H9 (cell line): Measurements from ENCODE around the gene PEX19. TPM values are rescaled to one million over a fixed set of nuclear protein-coding genes. Genes with fewer than 3 reads are reported as not detected.

Experiments used
- DNase-seq: peaks from one replicate; pipeline ENCODE4 v3.0.0-alpha.2; 2017
- H2AFZ ChIP-seq: one replicate; pipeline ENCODE4 v1.6.1; 2013; ENCODE audit warnings: mild to moderate bottlenecking, low read length, control low read depth, moderate library complexity
- H2AK5ac ChIP-seq: 2 replicates; pipeline ENCODE4 v1.6.1; 2013; ENCODE audit warnings: low read length, control low read depth, mixed read lengths; ENCODE audit not compliant: insufficient read length
- H2BK120ac ChIP-seq: one replicate; pipeline ENCODE4 v1.6.1; 2013; ENCODE audit warnings: low read depth, mild to moderate bottlenecking, low read length, control low read depth, inconsistent platforms; ENCODE audit not compliant: poor library complexity, severe bottlenecking
- H2BK12ac ChIP-seq: 2 replicates; pipeline ENCODE4 v1.6.1; 2013; ENCODE audit warnings: low read length, control low read depth, mixed read lengths, low read depth; ENCODE audit not compliant: insufficient read length
- H2BK15ac ChIP-seq: 2 replicates; pipeline ENCODE4 v1.6.1; 2013; ENCODE audit warnings: low read depth, low read length, control low read depth
- H2BK20ac ChIP-seq: one replicate; pipeline ENCODE4 v1.6.1; 2013; ENCODE audit warnings: low read depth, mild to moderate bottlenecking, low read length, control low read depth, inconsistent platforms; ENCODE audit not compliant: poor library complexity, severe bottlenecking
- H2BK5ac ChIP-seq: 2 replicates; pipeline ENCODE4 v1.6.1; 2013; ENCODE audit warnings: low read length, control low read depth, mixed read lengths; ENCODE audit not compliant: insufficient read length
- H3K14ac ChIP-seq: 2 replicates; pipeline ENCODE4 v1.6.1; 2013; ENCODE audit warnings: low read length, control low read depth; ENCODE audit not compliant: insufficient read depth
- H3K18ac ChIP-seq: 2 replicates; pipeline ENCODE4 v1.6.1; 2013; ENCODE audit warnings: low read depth, mild to moderate bottlenecking, mixed read lengths, low read length, control low read depth; ENCODE audit not compliant: insufficient read length
- H3K23ac ChIP-seq: 2 replicates; pipeline ENCODE4 v1.6.1; 2013; ENCODE audit warnings: low read length, control low read depth, mixed read lengths, low read depth; ENCODE audit not compliant: insufficient read length
- H3K23me2 ChIP-seq: 2 replicates; pipeline ENCODE4 v1.6.1; 2013; ENCODE audit warnings: low read depth, mild to moderate bottlenecking, mixed read lengths, low read length, control low read depth; ENCODE audit not compliant: insufficient read length, poor library complexity, severe bottlenecking
- H3K27ac ChIP-seq: 2 replicates; pipeline ENCODE4 v1.5.1; 2013; ENCODE audit warnings: low read length, control low read depth, mixed read lengths, low read depth; ENCODE audit not compliant: insufficient read length
- H3K27me3 ChIP-seq: 2 replicates; pipeline ENCODE4 v1.6.1; 2013; ENCODE audit warnings: low read length, control low read depth, inconsistent platforms; ENCODE audit not compliant: insufficient read depth
- H3K4ac ChIP-seq: 2 replicates; pipeline ENCODE4 v1.6.1; 2013; ENCODE audit warnings: low read depth, mild to moderate bottlenecking, control low read depth, inconsistent platforms, low read length, moderate library complexity
- H3K4me1 ChIP-seq: 2 replicates; pipeline ENCODE4 v1.6.1; 2013; ENCODE audit warnings: low read length, control low read depth, inconsistent platforms; ENCODE audit not compliant: insufficient read depth
- H3K4me2 ChIP-seq: 2 replicates; pipeline ENCODE4 v1.6.1; 2013; ENCODE audit warnings: low read length, control low read depth, mixed read lengths; ENCODE audit not compliant: insufficient read length, insufficient read depth
- H3K56ac ChIP-seq: 2 replicates; pipeline ENCODE4 v1.6.1; 2013; ENCODE audit warnings: low read depth, mild to moderate bottlenecking, mixed read lengths, low read length, control low read depth; ENCODE audit not compliant: insufficient read length
- H3K79me1 ChIP-seq: 2 replicates; pipeline ENCODE4 v1.6.1; 2013; ENCODE audit warnings: low read depth, mild to moderate bottlenecking, moderate library complexity, low read length, control low read depth, inconsistent platforms; ENCODE audit not compliant: insufficient read depth, poor library complexity, severe bottlenecking
- H3K79me2 ChIP-seq: 2 replicates; pipeline ENCODE4 v1.6.1; 2013; ENCODE audit warnings: low read length, control low read depth, inconsistent platforms; ENCODE audit not compliant: insufficient read depth
- H3K9ac ChIP-seq: 2 replicates; pipeline ENCODE4 v1.6.1; 2013; ENCODE audit warnings: low read length, control low read depth, mixed read lengths; ENCODE audit not compliant: insufficient read length; ENCODE audit errors: extremely low read depth
- H3K9me3 ChIP-seq: one replicate; pipeline ENCODE4 v1.6.1; 2013; ENCODE audit warnings: low read depth, low read length, inconsistent platforms; ENCODE audit not compliant: control insufficient read depth
- H3T11ph ChIP-seq: one replicate; pipeline ENCODE4 v1.6.1; 2013; ENCODE audit warnings: mild to moderate bottlenecking, low read length, control low read depth, inconsistent platforms
- H4K20me1 ChIP-seq: one replicate; pipeline ENCODE4 v1.6.1; 2013; ENCODE audit not compliant: control insufficient read depth, insufficient read length, insufficient read depth
- H4K5ac ChIP-seq: 2 replicates; pipeline ENCODE4 v1.6.1; 2013; ENCODE audit warnings: low read depth, mild to moderate bottlenecking, mixed read lengths, low read length, control low read depth; ENCODE audit not compliant: insufficient read length
- H4K8ac ChIP-seq: replicated peaks from 2 replicates; pipeline ENCODE4 v1.6.1; 2013; ENCODE audit warnings: low read length, control low read depth, mixed read lengths, low read depth; ENCODE audit not compliant: insufficient read length
- H4K91ac ChIP-seq: 2 replicates; pipeline ENCODE4 v1.6.1; 2013; ENCODE audit warnings: low read depth, mild to moderate bottlenecking, moderate library complexity, mixed read lengths, low read length, control low read depth; ENCODE audit not compliant: insufficient read length
- H3K27ac Mint-ChIP-seq, 3 experiments: 2 replicates in 2 of 3; 3 replicates in 1 of 3; pipeline ENCODE4 v1.8.0; 2020 to 2021; ENCODE audit warnings: mixed read lengths in 3 of 3, mild to moderate bottlenecking in 1 of 3, moderate library complexity in 1 of 3
- H3K27me3 Mint-ChIP-seq: 2 replicates; pipeline ENCODE4 v1.8.0; 2021; ENCODE audit warnings: low read depth, mild to moderate bottlenecking, moderate library complexity, mixed read lengths
- H3K36me3 Mint-ChIP-seq, 3 experiments: 2 replicates in 2 of 3; 3 replicates in 1 of 3; pipeline ENCODE4 v1.8.0; 2020 to 2021; ENCODE audit warnings: low read depth in 3 of 3, mixed read lengths in 3 of 3; ENCODE audit not compliant: insufficient read depth in 1 of 3
- H3K4me1 Mint-ChIP-seq, 2 experiments: 2 replicates each; pipeline ENCODE4 v1.8.0; 2020; ENCODE audit warnings: mixed read lengths in 2 of 2
- H3K4me3 Mint-ChIP-seq, 2 experiments: 2 replicates in 1 of 2; 3 replicates in 1 of 2; pipeline ENCODE4 v1.8.0; 2020 to 2021; ENCODE audit warnings: mild to moderate bottlenecking in 2 of 2, mixed read lengths in 2 of 2, moderate library complexity in 1 of 2
- H3K9me3 Mint-ChIP-seq, 2 experiments: 2 replicates in 1 of 2; 3 replicates in 1 of 2; pipeline ENCODE4 v1.8.0; 2020; ENCODE audit warnings: mild to moderate bottlenecking in 2 of 2, mixed read lengths in 2 of 2, moderate library complexity in 1 of 2
- WGBS: extraction: QIAGEN DNeasy Blood & Tissue Kit; methylation state at CpG from one replicate; pipeline ENCODE4 v1.1.7; 2013; ENCODE audit warnings: missing lambda C conversion rate, low lambda C conversion rate, mixed read lengths; ENCODE audit not compliant: insufficient read length; ENCODE audit errors: extremely low coverage; 5-methylcytosine and 5-hydroxymethylcytosine counted together
- total RNA-seq: library from RNA; stranded (reverse); gene quantifications from 2 replicates; pipeline ENCODE4 v1.2.1, GENCODE V29; 2021
- TF ChIP-seq, protein P1 (sequence below): fragments of 200-600 bp; sonication (generic); conservative IDR thresholded peaks from 3 replicates; pipeline ENCODE4 v1.8.0; 2021; ENCODE audit warnings: antibody characterized with exemption, mild to moderate bottlenecking

The PEX19 gene
- total RNA-seq, 1 experiment from 2014 or later, result 92.7 TPM

DNA sequence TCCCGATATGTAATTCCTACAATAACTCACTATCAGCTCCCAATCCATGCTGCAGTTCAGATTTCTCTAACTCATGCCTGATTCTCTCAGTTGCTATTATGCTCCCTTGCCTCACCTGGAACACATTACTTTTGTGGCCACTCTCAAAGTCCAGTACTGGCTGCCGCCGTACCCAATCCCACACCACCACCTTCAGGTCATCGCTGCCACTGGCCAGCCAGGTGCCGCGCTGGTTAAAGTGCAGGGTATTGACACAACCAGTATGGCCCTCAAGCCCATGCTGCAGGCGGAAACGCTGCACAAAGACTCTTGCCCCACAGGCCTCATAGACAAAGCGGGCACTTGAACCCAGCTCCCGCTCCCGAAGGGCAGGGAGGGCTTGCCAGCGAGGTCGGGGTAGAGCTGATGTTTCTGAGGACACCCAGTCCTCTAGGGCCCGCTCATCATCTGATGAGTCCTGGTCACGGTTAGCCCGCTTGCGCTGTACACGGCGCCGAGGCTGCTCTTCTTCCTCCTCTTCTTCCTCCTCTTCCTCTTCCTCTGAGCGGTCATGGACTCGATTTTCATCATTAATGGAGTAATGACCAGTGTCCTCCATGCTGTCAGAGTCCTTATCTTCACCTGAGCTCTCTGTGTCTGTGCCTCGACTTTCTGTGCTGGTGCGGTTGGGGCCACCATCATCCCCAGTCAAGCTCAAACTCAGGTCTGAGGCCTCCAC is 45.2 kb downstream of the PEX19 start:
- no peak overlapping the region for H3K4me3 Mint-ChIP-seq
- H2BK20ac ChIP-seq, result no peak overlapping the region
- no peaks in the 10 kb centered on the region for H3K27me3 Mint-ChIP-seq
- H2BK12ac ChIP-seq, result no peak overlapping the region
- H3K9me3 Mint-ChIP-seq, result no peaks in the 10 kb centered on the region; a peak in 1 of 5 replicates
- no peak overlapping the region for H2AK5ac ChIP-seq
- H2BK120ac ChIP-seq, result no peak overlapping the region
- no peak overlapping the region for H3K23ac ChIP-seq
- no peak overlapping the region for H2BK15ac ChIP-seq
- H4K20me1 ChIP-seq, result no peaks in the 10 kb centered on the region
- H3K27ac Mint-ChIP-seq, result peak overlapping the region in 1 of 3 experiments; percentile 19; a peak in 5 of 7 replicates
- H3K56ac ChIP-seq, result no peak overlapping the region
- WGBS, result no CpG with 5 or more reads among the region's 24 CpGs
- H3K23me2 ChIP-seq, result no peaks in the 10 kb centered on the region
- no peak overlapping the region for H3K4me2 ChIP-seq
- H3K4me1 Mint-ChIP-seq, result peaks cover 0 to 1% of the 10 kb centered on the region in 2 experiments; a peak in 1 of 4 replicates
- no peak overlapping the region for H4K91ac ChIP-seq
- no peak overlapping the region for H4K8ac ChIP-seq
- no peaks in the 10 kb centered on the region for H3K9me3 ChIP-seq
- no peak for DNase-seq
- H3K79me2 ChIP-seq, result no peaks in the 10 kb centered on the region
- H3K9ac ChIP-seq, result no peak overlapping the region
- H3K18ac ChIP-seq, result no peak overlapping the region
- TF ChIP-seq, protein P1, sequence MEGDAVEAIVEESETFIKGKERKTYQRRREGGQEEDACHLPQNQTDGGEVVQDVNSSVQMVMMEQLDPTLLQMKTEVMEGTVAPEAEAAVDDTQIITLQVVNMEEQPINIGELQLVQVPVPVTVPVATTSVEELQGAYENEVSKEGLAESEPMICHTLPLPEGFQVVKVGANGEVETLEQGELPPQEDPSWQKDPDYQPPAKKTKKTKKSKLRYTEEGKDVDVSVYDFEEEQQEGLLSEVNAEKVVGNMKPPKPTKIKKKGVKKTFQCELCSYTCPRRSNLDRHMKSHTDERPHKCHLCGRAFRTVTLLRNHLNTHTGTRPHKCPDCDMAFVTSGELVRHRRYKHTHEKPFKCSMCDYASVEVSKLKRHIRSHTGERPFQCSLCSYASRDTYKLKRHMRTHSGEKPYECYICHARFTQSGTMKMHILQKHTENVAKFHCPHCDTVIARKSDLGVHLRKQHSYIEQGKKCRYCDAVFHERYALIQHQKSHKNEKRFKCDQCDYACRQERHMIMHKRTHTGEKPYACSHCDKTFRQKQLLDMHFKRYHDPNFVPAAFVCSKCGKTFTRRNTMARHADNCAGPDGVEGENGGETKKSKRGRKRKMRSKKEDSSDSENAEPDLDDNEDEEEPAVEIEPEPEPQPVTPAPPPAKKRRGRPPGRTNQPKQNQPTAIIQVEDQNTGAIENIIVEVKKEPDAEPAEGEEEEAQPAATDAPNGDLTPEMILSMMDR, result no peak
- H3K14ac ChIP-seq, result no peak overlapping the region
- H3K27ac ChIP-seq, result no peak overlapping the region
- no peaks in the 10 kb centered on the region for H3K27me3 ChIP-seq
- H4K5ac ChIP-seq, result no peak overlapping the region
- no peaks in the 10 kb centered on the region for H3K4me1 ChIP-seq
- H3K4ac ChIP-seq, result no peak overlapping the region
- H2BK5ac ChIP-seq, result no peak overlapping the region
- H3T11ph ChIP-seq, result no peak overlapping the region
- H3K36me3 Mint-ChIP-seq, result peaks cover 15 to 79% (median 64%) of the 10 kb centered on the region in 3 experiments; a peak in 6 of 7 replicates
- H2AFZ ChIP-seq, result no peak overlapping the region
- H3K79me1 ChIP-seq, result no peaks in the 10 kb centered on the region
